D721Med (cell line): Measurements from ENCODE around the gene GHITM.

Experiments used
- DNase-seq: peaks from one replicate; pipeline ENCODE4 v3.0.0; 2011; ENCODE audit warnings: low spot score; ENCODE audit not compliant: insufficient read length
- FAIRE-seq: peaks from 2 replicates; lab custom pipeline; 2011; peaks lifted over from hg19 to GRCh38; lab: Jason Lieb, UNC
- CTCF ChIP-seq: IDR thresholded peaks from 2 replicates; pipeline ENCODE4 v1.5.1; 2012; ENCODE audit warnings: mild to moderate bottlenecking, control low read depth; ENCODE audit not compliant: insufficient read depth; ENCODE audit errors: missing control alignments

Gene GHITM

DNA sequence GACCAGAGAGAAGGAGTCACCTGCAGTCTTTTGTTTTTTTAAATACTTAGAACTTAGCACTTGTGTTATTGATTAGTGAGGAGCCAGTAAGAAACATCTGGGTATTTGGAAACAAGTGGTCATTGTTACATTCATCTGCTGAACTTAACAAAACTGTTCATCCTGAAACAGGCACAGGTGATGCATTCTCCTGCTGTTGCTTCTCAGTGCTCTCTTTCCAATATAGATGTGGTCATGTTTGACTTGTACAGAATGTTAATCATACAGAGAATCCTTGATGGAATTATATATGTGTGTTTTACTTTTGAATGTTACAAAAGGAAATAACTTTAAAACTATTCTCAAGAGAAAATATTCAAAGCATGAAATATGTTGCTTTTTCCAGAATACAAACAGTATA, 13.5 kb downstream of the GHITM start:
- no peak for TF ChIP-seq CTCF
- FAIRE-seq (no peak), DNase-seq (no peak)

DNA sequence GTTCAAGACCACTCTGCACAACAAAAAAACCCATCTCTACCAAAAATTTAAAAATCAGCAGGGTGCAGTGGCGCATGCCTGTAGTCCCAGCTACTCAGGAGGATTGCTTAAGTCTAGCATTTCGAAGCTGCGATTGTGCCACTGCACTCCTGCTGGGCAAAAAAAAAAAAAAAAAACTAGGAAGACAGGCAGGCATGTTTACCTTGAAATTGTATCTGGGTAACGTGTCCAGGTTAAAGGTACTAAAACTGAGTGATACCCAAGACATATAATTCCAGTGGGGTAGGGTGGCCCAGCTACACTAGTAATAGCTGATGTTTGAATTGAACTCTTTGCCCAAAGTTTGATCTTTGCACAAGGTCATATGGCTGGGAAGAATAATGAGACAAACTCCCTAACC, 16.2 kb downstream of the GHITM start:
- DNase-seq (no peak), FAIRE-seq (no peak)
- no peak for TF ChIP-seq CTCF

GRCh38 chr10:84156009-84156408, 16.7 kb downstream of the GHITM start:
- DNase-seq (no peak), FAIRE-seq (no peak)
- TF ChIP-seq CTCF = no peak

DNA sequence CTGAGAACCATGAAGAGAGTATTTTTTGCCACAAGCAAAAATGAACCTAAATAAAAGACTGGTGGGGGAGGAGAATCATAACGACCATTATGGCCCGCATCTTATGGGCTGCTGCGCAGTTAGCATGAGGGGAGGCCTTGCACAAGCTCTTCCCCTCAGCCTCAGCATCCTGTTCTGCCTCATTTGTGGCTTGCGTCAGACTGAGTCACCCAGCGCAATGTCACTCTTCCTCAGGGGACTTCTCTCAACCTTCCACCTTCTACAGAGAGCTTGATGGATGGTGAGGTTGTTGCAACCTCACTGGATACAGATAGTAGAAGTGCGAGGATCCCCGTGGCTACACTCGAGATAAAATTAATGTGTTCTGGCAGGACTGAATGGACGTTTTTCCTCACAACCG, 17.5 kb downstream of the GHITM start:
- no peak for DNase-seq
- no peak for TF ChIP-seq CTCF
- no peak for FAIRE-seq

DNA sequence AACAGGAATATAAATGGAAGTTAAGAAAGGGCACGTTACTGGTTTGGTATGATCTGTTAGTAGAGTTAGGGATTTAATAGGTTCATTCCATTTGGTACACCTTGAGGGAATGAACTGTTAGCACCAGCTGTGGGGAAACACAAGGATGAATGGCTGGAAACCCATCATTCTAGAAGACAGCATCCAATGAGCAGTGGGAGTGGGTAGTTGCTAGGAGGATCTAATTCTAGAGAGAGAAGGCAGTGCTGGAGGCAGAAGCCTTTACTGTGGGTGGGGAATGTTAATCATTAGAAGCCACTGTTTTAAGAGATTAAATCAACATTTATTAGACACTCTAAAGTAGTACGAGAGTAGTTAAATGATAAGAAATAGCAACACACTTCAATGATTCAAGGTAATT, 18.8 kb downstream of the GHITM start:
- FAIRE-seq (no peak), DNase-seq (no peak)
- TF ChIP-seq CTCF = no peak

GRCh38 chr10:84158550-84158949, 19.2 kb downstream of the GHITM start:
- FAIRE-seq = no peak
- no peak for TF ChIP-seq CTCF

DNA sequence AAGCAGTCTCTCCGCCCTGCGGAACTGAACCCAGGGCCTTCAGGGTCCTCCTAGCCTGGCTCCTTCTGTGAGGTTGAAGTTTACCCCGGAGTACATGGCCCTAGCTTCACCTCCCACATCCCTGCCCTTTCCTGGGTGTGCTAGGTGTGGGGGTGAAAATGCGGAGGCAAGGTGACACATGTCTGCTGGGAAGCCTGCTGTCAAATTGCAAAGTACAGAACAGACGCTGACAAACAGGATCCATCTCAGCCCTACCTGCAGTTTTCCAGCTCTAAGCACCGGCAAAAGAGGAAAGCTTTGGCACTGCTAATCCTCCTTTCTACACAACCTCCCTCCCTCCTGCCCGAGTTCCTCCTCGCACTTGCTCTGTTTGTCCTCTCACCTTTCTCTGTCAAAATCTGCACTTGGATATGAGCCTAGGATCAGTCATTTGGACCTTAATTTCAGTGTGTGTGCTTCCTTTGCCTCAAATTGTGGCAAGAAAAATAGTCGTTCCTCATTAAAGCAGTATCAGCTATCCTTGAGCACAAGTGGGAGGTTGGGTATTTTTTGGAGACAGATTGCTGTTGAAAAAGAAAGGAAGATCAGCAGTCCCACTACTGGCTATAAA, 19.9 kb downstream of the GHITM start:
- FAIRE-seq (no peak), DNase-seq (no peak)
- TF ChIP-seq CTCF = no peak

More at GRCh38 chr10:84158550-84158949, 19.2 kb downstream of the GHITM start:
- no peak for DNase-seq
